CD4-positive, alpha-beta T cell treated with Interleukin-17A for 4 hours (primary cell): ENCODE results near the gene RAPGEF5.

Experiments
- DNase-seq: peaks from one replicate; pipeline ENCODE4 v3.0.0-alpha.2; 2020; ENCODE audit warnings: mixed read lengths

The RAPGEF5 gene, protein sequence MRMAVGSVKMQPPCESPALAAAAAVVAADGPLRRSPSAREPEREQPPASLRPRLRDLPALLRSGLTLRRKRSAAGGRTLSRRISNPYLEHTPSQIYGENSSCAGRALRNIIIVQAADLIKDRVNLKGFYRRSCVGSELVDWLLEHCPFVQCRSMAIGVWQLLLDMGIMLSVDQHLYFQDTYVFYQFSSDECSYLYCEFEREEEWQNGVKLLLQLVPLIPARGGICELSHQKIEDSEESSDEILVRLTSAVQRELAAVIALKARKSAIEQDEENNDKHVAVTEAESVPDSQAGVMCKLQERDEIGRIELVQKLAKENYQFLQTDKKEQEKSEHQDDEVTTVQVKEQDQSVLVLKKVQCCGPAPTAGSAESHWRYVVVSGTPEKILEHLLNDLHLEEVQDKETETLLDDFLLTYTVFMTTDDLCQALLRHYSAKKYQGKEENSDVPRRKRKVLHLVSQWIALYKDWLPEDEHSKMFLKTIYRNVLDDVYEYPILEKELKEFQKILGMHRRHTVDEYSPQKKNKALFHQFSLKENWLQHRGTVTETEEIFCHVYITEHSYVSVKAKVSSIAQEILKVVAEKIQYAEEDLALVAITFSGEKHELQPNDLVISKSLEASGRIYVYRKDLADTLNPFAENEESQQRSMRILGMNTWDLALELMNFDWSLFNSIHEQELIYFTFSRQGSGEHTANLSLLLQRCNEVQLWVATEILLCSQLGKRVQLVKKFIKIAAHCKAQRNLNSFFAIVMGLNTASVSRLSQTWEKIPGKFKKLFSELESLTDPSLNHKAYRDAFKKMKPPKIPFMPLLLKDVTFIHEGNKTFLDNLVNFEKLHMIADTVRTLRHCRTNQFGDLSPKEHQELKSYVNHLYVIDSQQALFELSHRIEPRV

DNA sequence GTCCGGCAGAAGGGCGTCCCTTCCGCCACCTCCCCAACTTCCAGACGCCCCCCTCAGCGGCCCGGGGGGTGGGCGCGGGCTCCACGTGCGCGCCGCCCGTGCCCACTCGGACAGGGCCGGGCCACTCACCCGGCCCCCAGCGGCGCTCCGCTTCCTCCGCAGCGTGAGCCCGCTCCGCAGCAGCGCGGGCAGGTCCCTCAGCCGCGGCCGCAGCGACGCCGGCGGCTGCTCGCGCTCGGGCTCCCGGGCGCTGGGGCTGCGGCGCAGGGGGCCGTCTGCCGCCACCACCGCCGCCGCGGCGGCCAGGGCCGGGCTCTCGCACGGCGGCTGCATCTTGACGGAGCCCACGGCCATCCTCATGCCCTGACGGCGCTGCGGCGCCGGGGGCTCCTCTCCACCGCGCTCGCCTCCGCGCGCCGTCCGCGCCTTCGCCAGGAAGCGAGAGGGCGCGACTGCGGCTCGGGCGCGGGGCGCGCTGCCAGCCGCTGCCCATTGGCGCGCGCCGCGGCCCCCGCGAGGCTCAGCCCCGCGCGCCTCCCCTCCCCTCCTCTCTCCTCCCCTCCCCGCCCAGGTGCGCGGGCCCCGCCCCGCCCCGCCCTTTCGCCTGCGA lies at the start of gene RAPGEF5:
TSS of gene RAPGEF5 (minus strand) at position 454 of the 610 bp plus-strand sequence. CDS start at position 360, 94 bp downstream.
- no peak for DNase-seq

DNA sequence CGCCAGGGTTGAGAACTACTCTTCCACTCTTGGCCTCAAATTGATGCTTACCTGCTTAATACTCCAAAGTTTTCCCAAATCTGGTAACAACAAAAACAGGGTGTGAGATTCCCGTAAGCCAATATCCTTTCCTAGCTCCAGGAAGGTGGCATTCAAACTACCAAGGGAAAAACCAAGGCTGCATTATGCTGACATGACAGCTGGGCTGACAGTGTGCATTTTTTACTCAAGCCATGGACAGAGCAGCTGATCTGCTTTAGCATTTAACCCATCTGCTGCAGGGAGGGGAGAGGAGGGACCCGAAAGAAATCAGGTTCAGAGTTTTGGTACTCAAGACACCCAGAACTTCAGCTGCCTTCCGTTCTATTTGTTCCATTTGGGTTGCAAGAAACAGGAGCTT lies 49.8 kb upstream of the RAPGEF5 start:
- no peak for DNase-seq

DNA sequence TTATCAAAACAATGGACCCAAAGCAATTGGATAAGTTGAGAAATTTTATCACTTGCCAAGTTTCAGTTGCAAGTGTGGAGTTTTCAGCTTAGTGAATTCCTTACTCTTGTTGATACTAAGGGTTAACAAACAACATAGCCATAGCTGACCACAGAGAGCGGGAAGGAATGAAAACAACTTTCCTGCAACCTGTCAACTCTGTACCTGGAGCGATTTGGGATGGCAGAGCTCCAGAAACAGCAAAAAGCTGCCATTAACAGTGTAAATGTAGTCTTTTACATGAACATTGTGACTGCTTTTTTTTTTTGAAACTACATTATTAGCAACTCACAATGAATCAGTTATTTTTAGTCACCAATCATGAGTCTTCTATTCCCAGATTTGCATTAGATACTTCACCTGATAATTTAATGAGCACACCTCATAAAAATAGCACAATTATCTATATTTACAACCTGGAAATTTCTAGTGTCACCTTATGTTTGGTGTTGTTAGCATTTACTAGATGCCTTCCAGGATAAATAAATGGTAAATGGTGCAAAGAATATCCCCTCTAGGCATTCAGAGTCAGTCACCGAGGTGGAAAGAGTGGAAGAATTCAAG lies 47.6 kb upstream of the RAPGEF5 start:
- no peak for DNase-seq

DNA sequence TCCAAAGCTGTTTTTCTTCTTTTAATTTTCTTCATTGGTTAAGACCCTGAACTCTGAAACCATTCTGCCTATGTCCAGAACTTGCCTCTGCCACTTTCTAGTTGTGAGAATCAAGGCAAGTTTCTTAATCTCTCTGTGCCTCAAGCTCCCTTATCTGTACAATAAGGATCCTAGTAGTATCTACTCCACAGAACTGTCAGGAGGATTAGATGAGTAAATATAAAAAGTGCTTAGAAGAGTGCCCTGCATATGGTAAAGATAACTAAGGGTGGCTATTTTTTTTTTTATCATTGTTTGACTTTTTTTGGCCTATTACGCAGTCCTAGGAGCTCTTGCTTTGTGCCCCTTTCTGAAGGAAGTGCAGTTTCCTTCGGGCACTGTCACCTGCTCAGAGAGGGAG lies 46.4 kb upstream of the RAPGEF5 start:
- DNase-seq: no peak

DNA sequence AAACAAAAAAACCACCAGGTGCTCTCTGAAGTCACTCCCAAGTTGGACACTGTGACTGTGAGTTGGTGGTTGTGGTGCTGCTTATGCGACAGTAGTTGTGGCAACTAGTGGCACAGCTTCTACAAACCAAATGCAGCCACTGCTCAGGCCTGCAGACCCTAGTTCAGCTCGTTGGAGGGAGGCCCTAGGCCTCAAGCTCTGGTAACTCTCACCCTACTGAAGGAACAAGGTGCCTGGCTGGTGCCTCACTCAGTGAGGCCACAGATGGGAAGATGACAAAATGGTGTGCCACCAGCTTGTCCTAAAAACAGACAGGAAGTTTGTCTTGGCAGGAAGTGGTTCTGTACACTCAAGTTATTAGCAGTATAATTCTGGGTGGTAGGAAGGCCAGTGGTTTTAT lies 45.3 kb upstream of the RAPGEF5 start:
- DNase-seq: no peak

DNA sequence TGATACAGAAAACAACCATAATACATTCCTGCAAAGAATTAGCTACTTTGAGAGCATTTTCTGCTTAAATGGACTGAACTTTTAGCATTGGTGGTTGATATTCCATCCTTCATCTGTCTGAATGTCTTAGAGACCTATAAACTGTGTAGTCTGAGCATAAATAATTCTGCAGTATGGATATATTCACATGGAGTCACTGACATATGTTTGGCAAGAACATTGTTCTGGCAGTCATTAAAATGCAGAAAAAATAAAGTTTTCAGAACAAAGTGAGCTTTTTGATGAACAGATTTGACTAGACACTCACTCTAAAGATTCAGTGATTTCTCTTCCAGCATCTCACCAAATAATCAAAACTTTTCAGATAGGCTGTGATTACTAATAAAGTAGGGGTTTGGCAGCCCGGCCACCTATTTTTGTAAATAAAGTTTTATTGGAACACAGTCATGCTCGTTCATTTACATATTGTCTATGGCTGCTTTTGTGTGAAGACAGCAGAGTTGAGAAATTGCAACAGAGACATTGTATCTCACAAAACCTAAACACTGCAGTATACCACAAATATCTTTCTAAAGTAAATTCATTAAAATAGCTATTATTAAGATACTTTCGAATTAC lies 44.1 kb upstream of the RAPGEF5 start:
- DNase-seq: no peak

DNA sequence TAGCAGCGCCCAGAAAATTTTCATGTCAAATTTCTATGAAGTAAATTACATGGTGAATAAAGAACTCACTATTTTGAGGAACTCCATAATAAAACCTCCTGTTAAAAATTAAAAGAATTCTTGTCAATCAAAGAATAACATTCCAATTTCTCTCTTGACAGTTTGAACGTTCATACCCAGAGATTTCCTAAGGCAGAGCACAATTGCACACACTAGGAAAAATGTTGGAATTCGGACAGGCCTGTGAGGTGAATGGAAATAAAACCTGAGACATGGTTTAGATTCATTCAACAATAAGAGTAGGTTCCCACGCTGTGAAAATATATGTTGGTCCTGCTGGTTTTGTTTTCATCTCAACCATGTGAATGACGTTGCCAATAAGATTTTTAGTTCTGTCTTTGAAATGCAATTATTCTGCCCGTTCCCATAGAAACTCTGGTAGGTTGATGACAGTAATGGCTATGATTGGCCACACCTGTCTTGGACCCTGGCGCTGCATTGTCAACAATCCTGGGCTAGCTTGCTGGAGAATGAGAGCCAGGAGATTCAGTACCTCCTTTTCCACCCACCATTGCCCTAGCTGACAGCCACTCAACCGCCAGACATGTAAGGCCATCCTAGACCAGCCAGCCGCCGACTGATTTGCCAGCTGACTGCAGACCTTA lies 43.3 kb upstream of the RAPGEF5 start:
- DNase-seq: no peak

DNA sequence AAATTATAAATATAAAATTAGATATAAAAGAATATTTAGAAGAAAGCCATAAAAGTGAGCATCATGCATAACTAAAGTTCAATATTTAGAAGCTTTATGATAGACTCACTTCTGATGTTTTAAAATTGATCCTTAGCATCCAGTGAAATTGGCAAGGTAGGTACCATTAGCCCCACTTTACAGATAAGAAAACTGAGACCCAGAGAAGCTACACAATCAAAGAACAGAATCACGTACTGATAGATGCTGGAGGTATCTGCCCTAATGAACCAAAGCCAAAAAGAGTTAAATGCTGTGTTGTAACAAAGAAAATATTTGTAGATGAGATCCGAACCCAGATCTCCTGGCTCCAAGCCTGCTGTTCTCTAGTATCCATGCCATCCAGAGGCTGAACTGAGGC lies 42.6 kb upstream of the RAPGEF5 start:
- no peak for DNase-seq

DNA sequence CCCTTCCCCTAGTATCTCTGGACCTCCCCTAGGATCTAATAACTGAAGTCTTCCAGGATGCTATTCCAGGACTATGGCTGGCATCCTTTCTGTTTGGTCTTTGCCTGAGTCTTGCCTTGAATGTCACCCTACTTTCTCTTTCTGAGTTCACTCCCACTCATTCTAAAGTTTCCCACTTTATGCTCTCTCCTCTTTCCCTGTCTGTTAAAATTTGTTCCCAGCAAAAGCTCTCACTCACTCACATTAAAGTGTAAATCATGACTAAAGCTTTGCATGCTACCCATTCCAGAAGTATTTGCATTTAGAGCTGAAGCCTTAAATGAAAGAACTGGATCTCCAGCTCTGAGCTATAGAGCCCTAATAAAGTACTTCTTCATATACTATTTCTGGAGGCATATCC lies 42.1 kb upstream of the RAPGEF5 start:
- DNase-seq: no peak

DNA sequence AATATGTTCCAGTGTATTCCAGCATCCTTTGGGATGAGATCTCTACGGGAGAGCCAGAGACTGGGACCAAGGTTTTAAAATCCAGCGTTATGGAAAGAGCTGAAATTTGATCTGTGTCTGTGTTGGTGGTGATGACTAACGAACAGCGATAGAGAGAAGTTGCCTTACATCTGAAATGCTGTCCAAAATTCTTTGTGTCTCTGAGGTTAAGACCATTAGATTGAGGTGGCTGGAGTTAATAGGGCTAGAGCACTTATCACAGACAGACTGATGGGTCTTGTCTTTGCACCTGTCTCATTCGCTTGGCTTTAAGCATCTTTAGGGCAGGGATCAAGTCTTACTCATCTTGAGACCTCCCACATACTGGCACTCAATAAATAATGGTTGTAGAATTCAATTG lies 41.0 kb upstream of the RAPGEF5 start:
- no peak for DNase-seq

DNA sequence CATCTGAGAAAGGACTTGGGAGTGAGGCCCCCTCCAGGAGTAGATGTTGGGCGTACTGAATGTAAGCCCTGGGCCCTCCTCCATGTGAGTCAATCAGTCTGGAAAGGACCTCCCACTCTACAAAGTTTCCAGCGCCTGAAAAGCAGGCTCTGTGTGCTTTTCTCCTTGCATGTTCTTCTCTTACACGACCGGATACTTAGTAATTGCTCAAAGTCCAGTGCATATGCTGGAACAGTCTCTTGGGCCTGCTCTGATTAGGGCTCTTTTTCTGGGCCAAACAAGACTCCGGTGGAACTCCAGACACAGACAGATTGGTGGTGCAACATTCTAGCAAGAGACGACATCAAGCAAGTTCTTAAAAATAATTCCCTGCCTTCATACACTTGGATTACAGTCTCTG lies 38.3 kb upstream of the RAPGEF5 start:
- no peak for DNase-seq

DNA sequence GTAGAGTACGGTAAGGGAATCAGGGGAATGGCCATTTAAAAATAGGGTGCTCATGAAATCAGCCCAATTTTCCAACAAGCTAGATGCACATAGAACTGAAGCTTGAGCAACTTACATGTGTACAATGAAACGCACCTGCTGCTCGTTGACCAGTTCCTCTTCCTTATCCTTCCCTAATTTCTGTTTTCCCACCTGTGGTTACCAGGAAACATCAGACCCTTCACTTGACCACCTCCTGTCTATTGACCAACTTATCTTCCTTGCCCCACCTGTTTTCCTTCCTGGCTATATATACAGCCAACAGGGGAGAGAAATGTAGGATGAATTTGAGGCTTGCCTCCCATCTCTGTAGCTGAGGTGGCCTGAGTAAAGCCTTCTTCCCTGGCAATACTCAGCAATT lies 37.8 kb upstream of the RAPGEF5 start:
- DNase-seq: no peak

DNA sequence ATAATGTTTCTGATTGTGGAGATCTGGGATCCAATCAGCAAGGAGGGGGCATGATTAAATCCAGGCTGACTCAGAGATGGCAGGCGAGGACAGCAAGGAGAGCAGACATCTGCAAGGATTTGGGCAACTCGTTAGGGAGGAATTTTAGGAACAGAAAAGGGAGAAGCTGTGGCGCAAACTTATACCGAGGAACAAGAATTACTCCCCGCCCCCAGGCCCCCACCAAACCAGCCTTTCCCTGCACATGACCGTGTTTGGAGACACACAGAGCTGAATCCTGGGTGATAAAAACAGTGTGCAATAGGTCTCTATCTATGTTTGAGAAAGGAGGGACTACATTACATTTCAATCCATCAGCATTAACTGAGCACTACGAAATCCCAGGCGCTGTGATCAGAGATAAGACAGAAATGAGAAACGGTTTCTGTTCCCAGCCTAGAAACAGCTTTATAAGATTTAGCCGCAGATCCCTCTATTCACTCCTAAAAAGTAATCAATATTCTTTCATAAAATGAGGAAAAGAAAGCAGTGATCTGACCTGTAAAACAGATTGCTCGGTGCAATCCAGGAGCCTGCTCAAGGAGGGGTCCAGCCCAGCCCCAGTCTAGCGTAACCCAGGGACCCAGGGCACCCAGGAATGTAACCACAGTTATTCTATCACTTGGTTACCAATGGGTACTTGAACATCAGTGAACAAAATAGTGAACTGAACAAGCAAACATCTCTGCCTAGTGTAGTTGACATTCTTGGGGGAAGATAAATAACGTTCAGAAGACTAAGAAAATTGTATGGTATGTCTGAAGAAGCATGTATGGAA lies 37.2 kb upstream of the RAPGEF5 start:
- no peak for DNase-seq

DNA sequence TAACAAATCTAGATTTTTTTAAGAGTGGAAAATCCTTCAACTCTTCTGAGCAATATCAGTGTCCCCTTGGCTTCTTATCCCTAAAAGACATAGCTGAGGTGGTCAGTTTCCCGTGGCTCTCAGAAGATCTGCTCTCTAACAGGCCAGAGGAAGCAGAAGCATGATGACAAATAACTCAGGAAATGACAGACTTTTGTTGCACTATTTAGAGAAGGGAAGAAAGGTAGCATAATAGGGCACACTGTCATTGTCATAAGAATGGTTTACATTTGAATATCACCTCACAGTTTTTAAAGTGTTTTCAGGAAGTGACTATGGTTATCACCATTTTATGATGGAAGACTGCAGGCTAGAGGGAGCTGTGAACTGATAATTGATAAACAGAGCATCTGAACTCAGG lies 33.6 kb upstream of the RAPGEF5 start:
- DNase-seq: no peak

DNA sequence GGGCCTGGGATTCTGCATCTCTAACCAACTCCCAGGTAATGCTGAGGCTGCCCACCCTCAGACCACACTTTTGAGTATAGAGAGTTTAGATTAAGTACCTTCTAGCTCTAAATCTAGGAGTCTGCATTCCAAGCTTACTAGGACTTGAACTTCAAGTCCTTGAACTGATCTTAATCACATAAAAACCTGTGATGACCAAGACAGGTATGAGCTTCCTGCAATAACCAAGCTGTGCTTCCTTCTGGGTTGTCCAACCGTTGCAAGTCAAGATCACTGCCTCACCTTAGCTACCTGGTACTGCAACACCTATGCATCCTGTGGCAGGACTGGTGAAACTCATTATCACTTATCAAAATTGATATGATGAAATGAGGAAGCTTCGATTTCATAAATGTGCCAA lies 32.9 kb upstream of the RAPGEF5 start:
- DNase-seq: no peak

DNA sequence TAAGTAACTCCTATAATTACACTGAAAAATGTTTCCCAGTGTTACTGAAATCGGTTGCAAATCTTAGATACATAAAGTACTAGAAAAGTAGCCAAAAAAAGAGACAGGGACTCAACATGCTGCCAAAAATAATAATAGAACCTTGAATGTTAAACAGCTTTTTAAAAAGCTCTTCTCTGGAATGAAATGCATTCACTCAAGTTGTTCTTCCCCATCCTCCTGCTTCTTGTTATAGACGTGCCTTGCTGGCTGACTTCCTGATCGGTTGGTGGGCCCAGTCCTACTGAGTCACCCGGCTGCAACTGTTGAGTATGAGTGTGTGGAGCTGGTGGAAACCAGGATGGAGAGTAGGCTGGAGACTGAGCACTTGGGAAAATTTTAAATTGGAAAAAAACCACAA lies 30.6 kb upstream of the RAPGEF5 start:
- no peak for DNase-seq

DNA sequence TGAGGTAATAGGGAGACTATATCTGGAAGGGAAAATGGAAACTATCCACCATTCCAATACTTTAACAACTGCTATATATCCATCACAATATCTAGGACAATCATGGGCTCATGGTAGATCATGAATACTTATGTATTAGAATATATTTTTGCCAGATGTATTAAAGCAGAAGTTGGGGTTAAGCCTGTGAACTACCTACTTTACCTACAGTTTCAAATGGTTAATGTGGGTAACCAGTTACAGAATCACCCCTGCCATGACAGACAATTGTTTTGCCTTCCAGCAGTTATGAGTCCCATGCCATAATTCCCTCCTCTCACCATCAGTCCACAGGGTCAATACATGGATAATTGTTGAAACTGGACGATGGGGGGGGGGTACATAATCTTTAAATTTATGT lies 29.9 kb upstream of the RAPGEF5 start:
- no peak for DNase-seq

DNA sequence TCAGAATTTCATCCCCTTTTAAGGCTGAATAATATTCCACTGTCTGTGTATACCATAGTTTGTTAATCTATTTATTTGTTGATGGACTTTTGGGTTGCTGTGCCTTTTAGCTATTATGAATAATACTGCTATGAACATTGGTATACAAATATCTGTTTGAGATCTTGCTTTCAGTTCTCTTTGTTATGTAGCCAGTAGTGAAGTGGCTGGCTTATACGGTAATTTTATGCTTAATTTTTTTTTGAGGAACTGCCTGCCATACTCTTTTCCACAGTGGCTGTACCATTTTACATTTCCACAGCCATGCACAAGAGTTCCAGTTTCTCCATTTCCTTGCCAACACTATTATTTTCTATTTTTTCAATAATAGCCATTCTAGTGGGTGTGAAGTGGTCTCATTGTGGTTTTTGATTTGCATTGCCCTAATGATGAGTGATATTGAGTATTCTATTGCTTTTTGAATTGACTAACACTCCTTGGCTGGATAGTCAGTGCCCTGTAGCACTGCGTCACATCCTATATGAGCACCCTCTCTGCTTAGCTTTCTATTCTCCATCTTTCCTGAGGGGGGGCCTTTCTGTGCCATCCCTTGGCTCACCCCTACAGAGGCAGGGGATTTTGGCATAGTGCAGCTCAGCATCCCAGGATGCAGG lies 29.4 kb upstream of the RAPGEF5 start:
- DNase-seq: no peak

DNA sequence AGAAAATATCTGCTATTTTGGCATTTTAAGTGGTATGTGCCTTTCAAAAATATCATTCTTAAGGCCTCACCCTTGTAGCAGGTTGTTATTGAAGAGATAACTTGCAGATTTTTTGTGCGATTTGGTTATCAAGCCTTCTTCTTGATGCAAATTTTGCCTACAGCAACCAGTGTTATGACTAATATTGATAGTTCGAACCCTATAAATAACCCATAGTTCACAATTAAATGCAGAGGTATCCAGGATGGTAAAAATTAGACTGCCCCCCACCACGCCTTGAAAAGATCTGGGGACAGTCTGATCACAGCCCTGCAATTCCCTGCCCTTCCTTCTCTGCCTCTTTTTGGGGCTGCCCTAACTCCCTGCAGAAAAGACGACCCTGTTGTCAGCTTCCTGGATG lies 28.4 kb upstream of the RAPGEF5 start:
- DNase-seq: no peak

DNA sequence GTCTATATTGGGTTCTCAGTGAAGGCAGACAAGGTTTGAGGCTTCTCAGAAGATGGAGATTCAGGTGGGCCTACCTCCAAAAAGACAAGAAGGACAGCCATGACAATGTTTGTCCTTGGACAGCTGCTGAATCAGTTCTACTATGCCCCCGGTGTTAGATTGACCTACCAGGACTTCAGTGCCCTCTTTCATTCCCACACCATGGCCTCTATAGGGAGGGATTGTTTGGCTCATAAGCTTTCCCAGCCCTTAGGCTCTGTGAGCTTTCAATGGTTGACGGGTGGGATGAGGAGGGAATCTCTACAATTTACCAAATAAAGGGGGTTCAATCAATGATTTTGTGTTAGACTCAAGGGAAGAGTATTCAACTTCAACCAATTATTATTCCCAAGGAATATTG lies 23.4 kb upstream of the RAPGEF5 start:
- no peak for DNase-seq
